Measurements from ENCODE around the gene SFXN5. TPM values are rescaled to one million over a fixed set of nuclear protein-coding genes. Genes with fewer than 3 reads are reported as not detected.

SFXN5 gene
- total and polyA plus RNA-seq, 2 donors (not counting 1 experiment from before 2014, with no cell fraction given): 5.8 to 13.9 TPM

- no peak overlapping the region for H3K4me2 ChIP-seq (ENCODE audit: extremely low read depth, insufficient read depth, low read length)
- no peak overlapping the region for H3K27ac ChIP-seq (ENCODE audit: insufficient read depth, low read length)
- no peaks in the 10 kb centered on the region for H3K9me3 ChIP-seq (ENCODE audit: control insufficient read depth, insufficient read depth, low read depth, low read length)
- H4K20me1 ChIP-seq (ENCODE audit: control insufficient read depth, extremely low read depth, insufficient read depth, low read length): no peaks in the 10 kb centered on the region
- H3K9ac ChIP-seq (ENCODE audit: insufficient read depth, low read length): no peak overlapping the region
- no peak for TF ChIP-seq CTCF (conservative IDR thresholded peaks at IDR 0.05 in 1 of 2, IDR thresholded peaks at IDR 0.05 in 1 of 2; ENCODE audit: low read depth in 1 of 2, low read length in 2 of 2)
- no peak for TF ChIP-seq EZH2 (IDR thresholded peaks at IDR 0.05; ENCODE audit: low read length, missing control alignments)
- no peak overlapping the region for H3K4me3 ChIP-seq (replicated peaks in 1 of 4; ENCODE audit: control extremely low read depth in 1 of 4, insufficient read depth in 1 of 4, low read depth in 3 of 4, low read length in 4 of 4)
- H3K79me2 ChIP-seq (ENCODE audit: control insufficient read depth, insufficient read depth, low read length): no peaks in the 10 kb centered on the region
- DNase-seq (ENCODE audit: low read depth in 2 of 2): no peak
- H3K4me1 ChIP-seq (ENCODE audit: control insufficient read depth, extremely low read depth, insufficient read depth, low read length): no peaks in the 10 kb centered on the region
- peaks cover 52% of the 10 kb centered on the region for H3K27me3 ChIP-seq (ENCODE audit: control insufficient read depth, insufficient read depth, low read length)
- no peak overlapping the region for H2AFZ ChIP-seq (ENCODE audit: low read length)
- H3K36me3 ChIP-seq (ENCODE audit: control insufficient read depth, insufficient read depth, low read length): no peaks in the 10 kb centered on the region
Measured at GRCh38 chr2:72900191-72900825, 171.2 kb downstream of the SFXN5 start.

GRCh38 chr2:72898585-72898906 is 173.0 kb downstream of the SFXN5 start:
- H3K9me3 ChIP-seq (ENCODE audit: control insufficient read depth, insufficient read depth, low read depth, low read length): no peaks in the 10 kb centered on the region
- H3K36me3 ChIP-seq (ENCODE audit: control insufficient read depth, insufficient read depth, low read length): no peaks in the 10 kb centered on the region
- H3K4me3 ChIP-seq (replicated peaks in 1 of 4; ENCODE audit: control extremely low read depth in 1 of 4, insufficient read depth in 1 of 4, low read depth in 3 of 4, low read length in 4 of 4): no peak overlapping the region
- H3K27ac ChIP-seq (ENCODE audit: insufficient read depth, low read length): no peak overlapping the region
- no peak overlapping the region for H3K9ac ChIP-seq (ENCODE audit: insufficient read depth, low read length)
- no peaks in the 10 kb centered on the region for H4K20me1 ChIP-seq (ENCODE audit: control insufficient read depth, extremely low read depth, insufficient read depth, low read length)
- no peak for DNase-seq (ENCODE audit: low read depth in 2 of 2)
- no peaks in the 10 kb centered on the region for H3K4me1 ChIP-seq (ENCODE audit: control insufficient read depth, extremely low read depth, insufficient read depth, low read length)
- no peak overlapping the region for H3K4me2 ChIP-seq (ENCODE audit: extremely low read depth, insufficient read depth, low read length)
- H3K79me2 ChIP-seq (ENCODE audit: control insufficient read depth, insufficient read depth, low read length): no peaks in the 10 kb centered on the region
- no peak for TF ChIP-seq EZH2 (IDR thresholded peaks at IDR 0.05; ENCODE audit: low read length, missing control alignments)
- no peak for TF ChIP-seq CTCF (conservative IDR thresholded peaks at IDR 0.05 in 1 of 2, IDR thresholded peaks at IDR 0.05 in 1 of 2; ENCODE audit: low read depth in 1 of 2, low read length in 2 of 2)
- H3K27me3 ChIP-seq (ENCODE audit: control insufficient read depth, insufficient read depth, low read length): peaks cover 56% of the 10 kb centered on the region
- no peak overlapping the region for H2AFZ ChIP-seq (ENCODE audit: low read length)

GRCh38 chr2:72897785-72898584 is 173.5 kb downstream of the SFXN5 start:
- DNase-seq (ENCODE audit: low read depth in 2 of 2): no peak
- no peaks in the 10 kb centered on the region for H3K79me2 ChIP-seq (ENCODE audit: control insufficient read depth, insufficient read depth, low read length)
- no peak overlapping the region for H2AFZ ChIP-seq (ENCODE audit: low read length)
- no peaks in the 10 kb centered on the region for H3K9me3 ChIP-seq (ENCODE audit: control insufficient read depth, insufficient read depth, low read depth, low read length)
- no peak overlapping the region for H3K4me2 ChIP-seq (ENCODE audit: extremely low read depth, insufficient read depth, low read length)
- H3K36me3 ChIP-seq (ENCODE audit: control insufficient read depth, insufficient read depth, low read length): no peaks in the 10 kb centered on the region
- TF ChIP-seq EZH2 (IDR thresholded peaks at IDR 0.05; ENCODE audit: low read length, missing control alignments): no peak
- TF ChIP-seq CTCF (conservative IDR thresholded peaks at IDR 0.05 in 1 of 2, IDR thresholded peaks at IDR 0.05 in 1 of 2; ENCODE audit: low read depth in 1 of 2, low read length in 2 of 2): no peak
- H3K27me3 ChIP-seq (ENCODE audit: control insufficient read depth, insufficient read depth, low read length): peaks cover 52% of the 10 kb centered on the region
- H3K27ac ChIP-seq (ENCODE audit: insufficient read depth, low read length): no peak overlapping the region
- no peaks in the 10 kb centered on the region for H3K4me1 ChIP-seq (ENCODE audit: control insufficient read depth, extremely low read depth, insufficient read depth, low read length)
- H3K9ac ChIP-seq (ENCODE audit: insufficient read depth, low read length): no peak overlapping the region
- no peaks in the 10 kb centered on the region for H4K20me1 ChIP-seq (ENCODE audit: control insufficient read depth, extremely low read depth, insufficient read depth, low read length)
- H3K4me3 ChIP-seq (replicated peaks in 1 of 4; ENCODE audit: control extremely low read depth in 1 of 4, insufficient read depth in 1 of 4, low read depth in 3 of 4, low read length in 4 of 4): no peak overlapping the region

All from fibroblast of lung (primary cell).